D341Med (cell line): Measurements from ENCODE around the gene ASCC3.
"Not testable (repeated sequence)": the region's sequence is repeated elsewhere in the genome, so short reads cannot be mapped to it uniquely, and the experiment has no call there.

ENCODE experiments used
- DNase-seq: peaks from one replicate; pipeline ENCODE4 v3.0.0; 2012; ENCODE audit warnings: low spot score

ASCC3 gene

DNA sequence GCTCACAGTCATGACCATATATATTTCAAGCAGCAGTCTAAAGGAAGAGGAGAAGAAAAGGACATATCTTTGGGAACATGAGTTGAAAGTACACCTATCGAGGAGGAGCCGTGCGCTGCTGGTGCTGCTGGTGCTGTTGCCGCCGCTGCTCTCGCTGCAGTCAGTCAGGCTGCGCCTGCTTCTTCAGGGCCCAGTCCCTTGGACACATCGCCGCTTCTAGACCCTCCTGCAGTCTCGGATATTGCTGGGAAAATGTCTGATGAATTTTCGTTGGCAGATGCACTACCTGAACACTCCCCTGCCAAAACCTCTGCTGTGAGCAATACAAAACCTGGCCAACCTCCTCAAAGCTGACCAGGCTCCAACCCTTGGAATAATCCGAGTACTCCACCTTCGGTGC, 8.2 kb upstream of the ASCC3 start:
- DNase-seq, result no peak

DNA sequence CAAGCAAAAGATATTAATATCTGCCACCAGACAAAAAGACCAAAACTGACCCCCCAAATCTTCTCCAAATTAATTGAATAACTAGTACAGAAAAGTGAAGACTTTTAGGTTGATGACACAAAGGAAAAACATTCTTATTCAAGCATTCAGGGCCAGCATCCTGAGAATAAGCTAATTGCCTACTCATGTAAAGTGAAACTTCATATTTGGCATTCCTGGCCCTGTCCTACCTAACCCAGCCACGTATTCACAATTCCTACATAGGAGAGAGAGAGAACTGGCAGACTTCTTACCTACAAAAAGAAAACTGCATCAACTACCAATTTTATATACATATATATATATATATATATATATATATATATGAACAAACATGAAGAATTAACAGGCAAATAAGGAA, 4.9 kb upstream of the ASCC3 start:
- DNase-seq, result no peak

DNA sequence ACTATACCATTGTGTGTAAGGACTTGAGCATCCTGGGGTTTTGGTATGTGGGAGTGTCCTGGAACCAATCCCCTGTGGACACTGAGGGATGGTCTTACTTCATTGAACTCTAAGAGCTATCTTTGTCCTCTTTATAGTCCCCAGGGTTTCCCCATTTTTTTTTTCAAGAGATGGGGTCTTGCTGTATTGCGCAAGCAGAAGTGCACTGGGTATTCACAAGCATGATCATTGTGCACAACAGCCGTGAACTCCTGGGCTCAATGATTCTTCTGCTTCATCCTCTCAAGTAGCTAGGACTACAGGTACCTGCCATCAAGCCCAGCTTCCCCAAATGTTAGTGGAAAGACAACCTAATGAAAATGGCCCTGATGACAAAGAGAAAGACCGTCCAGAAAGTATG, 2.2 kb upstream of the ASCC3 start:
- DNase-seq, result no peak

DNA sequence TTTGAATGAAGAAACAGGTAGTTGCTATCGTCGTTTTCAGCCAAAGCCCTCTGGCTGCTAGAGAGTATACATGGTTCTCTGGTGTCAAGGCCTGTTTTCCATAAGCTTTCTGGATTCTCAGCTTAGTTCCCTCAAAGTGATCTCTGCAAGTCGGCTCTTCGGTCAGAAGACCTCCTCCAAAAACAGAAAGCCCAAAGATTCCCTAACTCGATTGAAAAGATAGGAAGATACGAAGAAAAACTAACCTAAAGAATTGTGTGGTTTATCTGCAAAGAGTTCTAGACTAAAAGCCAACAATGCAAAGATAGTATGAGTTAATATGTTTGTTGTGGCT, 545 bp upstream of the ASCC3 start:
- DNase-seq, result no peak

DNA sequence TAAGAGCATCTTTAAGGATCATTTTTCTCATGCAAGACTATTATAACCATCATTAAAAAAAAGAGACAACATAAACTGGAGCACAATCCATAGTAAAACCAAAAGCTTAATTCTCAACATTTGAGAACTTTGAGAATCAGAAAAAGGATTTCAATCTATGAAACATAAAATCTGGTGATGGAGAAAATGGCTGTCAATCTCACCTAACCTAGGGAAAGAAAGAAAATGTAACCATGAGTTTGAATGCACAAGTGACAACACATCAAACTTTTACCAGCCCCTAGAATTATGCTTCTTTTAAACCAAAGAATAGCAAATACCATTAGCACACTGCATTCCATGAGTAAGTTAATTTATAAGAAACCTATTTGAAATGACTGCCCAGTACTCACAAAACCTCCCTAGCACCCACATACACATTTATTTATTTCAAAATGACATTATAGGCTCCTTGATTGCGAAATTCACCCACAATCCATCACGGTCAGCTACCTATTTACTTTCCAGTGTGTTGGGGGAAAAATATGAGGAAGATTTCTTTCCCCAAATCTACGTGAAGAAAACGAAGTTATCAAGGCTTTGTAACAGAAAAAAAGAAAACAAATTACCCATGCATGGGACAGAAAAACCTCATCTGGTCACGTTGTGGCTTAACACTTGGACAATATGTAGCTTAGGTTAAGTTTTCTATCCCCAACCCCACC, 828 bp downstream of the ASCC3 start:
- no peak for DNase-seq

DNA sequence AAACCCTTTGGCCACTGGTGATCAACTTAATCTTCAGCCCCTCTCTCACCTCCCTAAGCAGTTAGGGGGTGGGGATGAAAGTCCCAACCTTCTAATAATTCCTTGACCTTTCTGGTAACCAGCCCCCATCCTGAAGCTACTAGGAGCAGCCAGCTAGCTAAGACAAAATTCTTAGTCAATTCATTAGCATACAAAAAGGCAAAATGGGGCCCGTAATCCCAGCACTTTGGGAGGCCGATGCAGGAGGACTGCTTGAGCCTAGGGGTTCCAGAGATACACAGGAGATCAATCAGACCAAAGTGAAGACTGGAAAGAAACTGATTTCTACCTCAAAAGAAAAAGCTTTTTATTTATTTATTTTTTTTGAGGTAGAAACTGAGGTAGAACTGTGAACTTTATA, 1.8 kb downstream of the ASCC3 start:
- DNase-seq, result no peak

DNA sequence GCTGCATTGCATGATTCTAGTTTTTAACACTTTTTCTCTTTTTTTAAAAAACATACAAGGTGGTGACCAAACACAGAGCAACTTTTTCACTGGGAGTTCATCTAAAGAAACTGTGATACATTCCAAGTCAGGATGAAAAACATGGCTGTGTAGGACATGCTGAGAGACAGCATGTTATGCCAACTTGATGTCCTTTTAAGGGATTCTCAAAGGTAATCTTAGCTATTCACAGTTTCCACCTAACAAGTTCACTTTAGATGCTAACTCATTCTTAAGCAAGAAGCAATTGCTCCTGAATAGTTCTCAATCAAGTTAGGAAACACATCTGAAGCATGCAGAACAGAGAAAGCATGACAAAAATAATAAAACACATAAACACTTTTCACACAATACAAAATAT, 3.3 kb downstream of the ASCC3 start:
- DNase-seq, result no peak

DNA sequence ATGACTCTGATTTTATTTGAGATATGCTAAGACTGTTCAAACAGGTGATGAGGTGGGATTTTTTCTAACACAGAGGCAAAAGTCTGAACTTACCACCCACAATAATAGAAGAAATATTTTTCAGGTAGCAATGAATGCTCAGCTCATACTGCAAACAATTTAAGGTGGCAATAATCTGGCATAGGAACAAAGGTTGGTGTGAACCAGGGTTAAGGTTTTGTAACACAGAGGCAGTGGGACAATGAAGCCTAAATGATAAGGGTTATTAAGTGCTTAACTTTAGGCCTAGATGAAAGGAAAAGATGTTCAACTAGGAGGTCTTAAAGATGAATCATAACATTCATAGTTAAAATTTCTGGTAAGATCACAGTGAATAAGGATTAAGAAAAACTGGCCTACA, 4.9 kb downstream of the ASCC3 start:
- no peak for DNase-seq

DNA sequence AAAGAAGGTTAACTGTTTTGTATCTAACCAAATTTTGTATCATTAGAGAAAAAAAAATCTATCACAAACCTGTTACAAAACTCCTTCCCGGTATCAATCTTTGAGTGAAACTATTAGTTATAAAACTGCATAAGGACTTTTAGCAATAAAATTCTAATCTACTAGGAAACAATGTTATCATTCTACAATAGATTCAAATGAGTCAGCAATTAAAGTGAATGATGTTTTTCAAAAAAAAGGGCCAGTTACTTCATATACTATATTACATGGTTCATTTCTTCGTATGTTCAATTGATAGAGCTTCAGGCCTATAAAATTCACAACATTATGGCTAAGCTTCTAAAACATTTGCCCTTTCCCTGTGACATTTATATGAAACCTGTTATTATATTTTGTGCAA, 15.6 kb downstream of the ASCC3 start:
- no peak for DNase-seq

DNA sequence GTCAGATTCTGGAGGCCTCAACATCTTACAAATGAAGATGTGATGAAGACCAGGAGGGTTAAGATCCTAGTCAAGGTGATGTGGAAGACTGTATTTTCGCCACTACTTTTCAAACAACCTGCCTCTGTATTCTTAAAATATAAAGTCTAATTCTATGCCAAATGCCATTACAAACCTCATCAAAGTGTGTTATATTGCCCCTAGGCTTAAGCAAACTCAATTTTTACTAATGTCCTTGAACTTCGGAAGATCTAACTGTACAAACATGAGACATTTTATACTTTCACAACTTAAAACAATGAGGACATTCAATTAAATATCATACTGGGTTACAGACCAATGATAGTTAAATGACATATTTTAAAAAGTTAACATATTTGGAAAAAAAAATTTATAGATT, 19.1 kb downstream of the ASCC3 start:
- no peak for DNase-seq

DNA sequence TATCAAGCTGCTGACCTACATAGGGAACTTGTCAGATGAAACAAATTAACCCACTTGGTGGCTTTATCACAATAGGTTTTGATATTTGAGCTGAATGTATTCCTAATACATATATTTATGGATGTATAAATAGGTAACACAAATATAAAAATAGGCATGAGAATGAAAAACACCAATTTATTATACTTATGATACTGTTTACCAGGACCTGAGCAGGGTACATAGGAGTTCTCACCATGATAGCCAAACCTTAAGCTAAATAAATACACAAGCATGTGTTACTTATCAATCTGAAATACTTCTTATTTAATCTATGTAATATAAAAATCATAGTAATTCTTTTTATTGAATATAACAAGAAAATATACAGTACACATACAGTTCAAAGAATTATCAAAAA, 25.0 kb downstream of the ASCC3 start:
- no peak for DNase-seq

DNA sequence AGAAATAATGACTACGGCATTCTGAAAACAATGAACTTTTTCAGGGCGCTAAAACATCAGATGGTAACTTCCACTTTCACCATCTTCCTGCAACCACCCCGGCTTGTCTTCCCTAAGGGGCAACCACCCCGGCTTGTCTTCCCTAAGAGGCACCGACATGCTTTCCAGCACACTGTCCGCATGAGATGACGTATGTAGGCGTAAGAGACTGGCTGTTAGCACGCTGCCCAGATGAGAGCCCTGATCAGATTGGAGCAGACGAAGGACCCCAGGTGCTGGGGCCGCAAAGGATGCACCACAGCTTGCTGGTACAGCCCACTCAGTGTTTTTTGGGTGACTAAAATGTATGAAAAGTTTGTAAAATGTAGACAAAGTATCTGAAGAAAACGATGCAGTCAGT, 29.3 kb downstream of the ASCC3 start:
- DNase-seq, result no peak

DNA sequence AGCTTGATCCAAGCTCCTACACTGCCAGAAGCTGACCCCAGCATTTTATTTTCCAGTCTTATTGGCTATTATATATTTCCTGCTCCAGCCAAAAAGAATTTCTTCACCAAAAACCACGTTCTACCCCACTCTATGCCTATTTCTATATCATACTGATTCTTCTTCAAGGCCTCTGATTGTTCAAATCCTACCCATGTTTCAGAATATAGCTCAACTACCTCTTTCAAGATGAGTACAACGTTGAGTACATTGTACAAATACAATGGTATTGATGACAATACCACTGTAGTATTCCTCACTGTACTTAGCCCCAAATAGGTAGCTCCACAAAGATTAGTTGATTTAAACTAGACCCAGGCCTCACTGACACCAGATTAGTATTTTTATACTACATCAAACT, 31.0 kb downstream of the ASCC3 start:
- no peak for DNase-seq

DNA sequence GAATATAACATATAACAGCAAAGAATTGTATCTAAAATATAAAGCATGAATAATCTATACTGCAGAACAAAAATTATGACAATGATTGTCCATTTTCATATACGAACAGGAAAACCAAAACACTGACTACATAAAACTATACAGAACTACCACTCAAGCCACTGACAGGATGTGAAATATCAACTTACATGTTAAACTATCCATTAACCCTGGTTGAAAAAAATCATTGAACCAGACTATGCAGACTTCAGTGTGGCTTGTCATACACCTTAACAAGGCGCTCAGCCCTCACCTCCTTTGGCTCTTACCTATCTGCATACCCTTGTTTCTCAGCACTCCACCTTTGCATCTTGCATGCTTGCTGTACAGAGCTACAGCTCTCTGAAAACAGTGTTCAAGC, 34.9 kb downstream of the ASCC3 start:
- no peak for DNase-seq

DNA sequence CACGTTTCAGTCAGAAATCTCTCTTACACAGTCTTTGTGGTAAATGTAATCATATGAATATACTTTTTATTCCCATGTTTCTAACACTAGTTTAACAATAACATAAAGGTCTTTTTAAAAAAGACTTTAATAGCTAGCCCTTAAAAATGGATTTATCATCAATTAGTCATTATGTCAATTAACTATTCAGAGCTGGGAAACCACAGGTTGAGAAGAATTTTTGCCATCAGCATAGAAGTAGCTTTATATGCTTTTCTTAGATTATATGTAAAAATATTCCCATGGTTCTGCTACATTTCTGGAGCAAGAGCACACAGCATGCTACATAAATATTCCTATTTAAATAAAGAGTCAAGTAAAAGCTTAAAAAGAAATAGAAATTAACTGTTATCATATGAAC, 35.5 kb downstream of the ASCC3 start:
- no peak for DNase-seq

DNA sequence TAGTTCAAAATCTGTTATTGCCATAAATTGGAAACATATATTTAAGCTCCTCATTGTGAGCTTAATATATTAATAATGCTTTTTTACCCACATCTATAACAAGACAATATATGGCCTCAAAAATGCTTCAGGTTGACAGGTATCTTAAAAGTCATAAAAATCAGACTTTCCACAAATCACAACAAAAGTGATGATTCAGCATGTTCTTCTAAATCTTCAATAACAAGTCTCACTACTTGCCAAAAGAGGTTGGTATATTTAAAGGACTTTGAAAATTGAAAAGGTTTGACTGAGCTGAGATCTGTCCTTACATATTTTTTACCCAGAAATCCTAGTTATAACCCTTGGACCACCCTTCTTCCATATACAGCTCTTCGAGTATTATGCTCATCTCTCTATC, 41.7 kb downstream of the ASCC3 start:
- no peak for DNase-seq

DNA sequence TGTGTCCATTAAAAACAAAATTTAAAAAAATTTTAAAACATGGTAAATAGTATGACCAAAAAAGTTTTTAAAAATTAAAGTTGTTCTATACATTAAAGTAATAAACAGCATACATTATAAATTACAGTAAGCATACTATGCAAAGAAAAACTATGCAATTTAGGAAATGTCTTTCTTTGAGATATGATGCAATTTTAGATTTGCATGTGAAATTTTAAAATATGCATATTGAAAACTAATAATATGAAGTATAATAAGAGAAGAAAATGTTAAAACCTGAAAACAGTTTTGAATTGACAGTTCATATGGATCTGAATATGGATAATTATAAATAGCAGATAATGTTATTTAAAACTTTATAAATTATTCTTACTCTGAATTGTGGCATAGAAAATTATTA, 43.1 kb downstream of the ASCC3 start:
- DNase-seq, result no peak

DNA sequence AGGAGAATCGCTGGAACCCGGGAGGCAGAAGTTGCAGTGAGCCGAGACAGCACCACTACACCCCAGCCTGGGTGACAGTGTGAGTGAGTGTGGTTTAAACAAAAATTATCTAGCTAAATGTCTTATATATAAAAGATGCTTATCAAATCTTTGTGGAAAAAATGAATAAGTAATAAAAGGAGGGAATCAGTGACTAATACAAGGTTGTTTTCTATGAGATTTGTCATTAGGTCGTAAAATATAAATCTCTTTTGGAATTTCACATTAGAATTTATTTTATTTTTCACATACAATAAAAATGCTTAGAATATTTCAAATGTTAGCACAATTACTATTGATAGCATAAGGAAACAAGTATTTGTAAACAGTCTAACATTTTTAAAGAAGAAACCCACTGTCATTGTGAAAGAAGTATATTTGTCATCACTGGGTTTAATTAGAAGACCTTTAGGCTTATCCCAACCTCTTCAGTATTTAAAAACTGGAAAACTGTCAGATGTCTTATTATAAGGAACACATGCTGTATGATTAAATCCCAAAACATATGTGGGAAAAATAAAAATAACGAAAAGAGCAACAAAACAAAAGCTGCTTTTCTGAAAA, 47.1 kb downstream of the ASCC3 start:
- no peak for DNase-seq

DNA sequence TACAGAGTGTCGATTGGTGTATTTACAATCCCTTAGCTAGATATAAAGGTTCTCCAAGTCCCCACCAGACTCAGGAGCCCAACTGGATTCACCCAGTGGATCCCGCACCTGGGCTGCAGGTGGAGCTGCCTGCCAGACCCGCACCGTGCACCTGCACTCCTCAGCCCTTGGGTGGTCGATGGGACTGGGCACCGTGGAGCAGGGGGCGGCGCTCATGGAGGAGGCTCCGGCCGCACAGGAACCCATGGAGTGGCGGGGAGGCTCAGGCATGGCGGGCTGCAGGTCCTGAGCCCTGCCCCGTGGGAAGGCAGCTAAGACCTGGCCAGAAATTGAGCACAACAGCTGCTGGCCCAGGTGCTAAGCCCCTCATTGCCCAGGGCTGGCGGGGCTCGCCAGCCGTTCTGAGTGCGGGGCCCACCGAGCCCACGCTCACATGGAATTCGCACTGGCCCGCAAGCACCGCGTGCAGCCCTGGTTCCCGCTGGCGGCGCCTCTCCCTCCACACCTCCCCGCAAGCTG, 52.0 kb downstream of the ASCC3 start:
- not testable (repeated sequence) for DNase-seq

DNA sequence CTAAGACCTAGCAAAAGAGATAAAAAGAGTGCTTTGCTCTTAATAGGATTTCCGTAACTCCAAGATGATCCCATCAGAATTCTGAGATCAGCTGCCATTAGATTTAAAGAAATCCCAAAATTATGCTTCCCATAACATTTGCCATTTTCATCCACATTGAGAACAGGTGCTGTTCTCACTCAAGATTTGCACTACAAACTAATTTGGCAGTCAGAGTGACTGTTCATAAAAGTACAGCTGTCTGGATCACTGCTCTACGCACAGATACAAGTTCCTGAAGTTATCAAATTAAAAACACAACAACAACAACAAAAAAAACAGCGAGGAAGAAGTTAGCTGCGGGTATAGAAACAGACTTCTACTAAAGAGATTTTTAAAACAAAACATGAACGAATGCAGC, 58.1 kb downstream of the ASCC3 start:
- DNase-seq, result no peak

DNA sequence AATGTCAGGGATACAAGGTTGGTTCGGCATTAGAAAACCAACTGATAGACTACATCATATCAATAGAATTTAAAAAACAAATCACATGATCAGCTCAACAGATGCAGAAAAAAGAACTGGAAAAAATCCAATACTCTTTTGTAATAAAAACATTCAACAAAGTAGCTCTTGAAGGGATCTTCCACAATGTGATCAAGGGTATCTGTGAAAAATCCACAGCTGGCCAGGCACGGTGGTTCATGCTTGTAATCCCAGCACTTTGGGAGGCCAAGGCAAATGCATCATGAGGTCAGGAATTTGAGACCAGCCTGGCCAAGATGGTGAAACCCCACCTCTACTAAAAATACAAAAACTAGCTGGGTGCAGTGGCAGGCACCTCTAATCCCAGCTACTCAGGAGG, 63.1 kb downstream of the ASCC3 start:
- no peak for DNase-seq

DNA sequence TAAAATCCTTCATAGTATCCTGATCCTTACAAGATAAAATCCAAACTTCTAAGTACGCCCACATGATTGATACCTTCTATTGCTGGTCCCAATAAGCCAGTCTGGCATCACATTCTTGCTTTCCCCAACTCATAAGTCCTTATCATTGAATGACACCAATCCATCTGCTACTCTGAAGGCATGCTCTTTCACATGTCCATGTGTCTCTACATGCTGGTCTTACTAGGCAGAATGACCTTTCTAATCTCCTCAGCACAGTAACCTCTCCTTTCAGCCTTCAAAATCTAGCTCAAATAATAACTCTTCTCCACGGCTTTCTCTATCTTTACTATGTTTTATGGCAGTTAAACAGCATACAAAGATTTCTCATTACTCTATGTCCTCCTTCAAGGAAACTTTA, 71.1 kb downstream of the ASCC3 start:
- no peak for DNase-seq

DNA sequence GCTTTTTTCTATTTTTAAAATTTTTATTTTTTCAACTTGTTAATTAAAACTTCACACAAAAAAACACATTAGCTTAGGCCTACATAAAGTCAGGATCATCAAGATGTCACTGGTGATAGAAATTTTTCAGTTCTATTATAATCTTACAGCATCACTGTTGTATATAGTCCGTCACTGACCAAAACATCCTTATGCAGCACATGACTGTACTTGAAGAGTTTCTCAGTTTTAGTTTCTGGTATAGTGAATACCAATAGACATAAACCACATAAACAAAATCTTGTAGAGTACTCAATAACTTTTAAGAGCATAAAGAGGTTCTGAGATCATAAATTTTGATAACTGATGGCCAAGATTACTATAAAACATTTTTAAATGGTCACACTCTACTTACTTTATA, 71.8 kb downstream of the ASCC3 start:
- no peak for DNase-seq

DNA sequence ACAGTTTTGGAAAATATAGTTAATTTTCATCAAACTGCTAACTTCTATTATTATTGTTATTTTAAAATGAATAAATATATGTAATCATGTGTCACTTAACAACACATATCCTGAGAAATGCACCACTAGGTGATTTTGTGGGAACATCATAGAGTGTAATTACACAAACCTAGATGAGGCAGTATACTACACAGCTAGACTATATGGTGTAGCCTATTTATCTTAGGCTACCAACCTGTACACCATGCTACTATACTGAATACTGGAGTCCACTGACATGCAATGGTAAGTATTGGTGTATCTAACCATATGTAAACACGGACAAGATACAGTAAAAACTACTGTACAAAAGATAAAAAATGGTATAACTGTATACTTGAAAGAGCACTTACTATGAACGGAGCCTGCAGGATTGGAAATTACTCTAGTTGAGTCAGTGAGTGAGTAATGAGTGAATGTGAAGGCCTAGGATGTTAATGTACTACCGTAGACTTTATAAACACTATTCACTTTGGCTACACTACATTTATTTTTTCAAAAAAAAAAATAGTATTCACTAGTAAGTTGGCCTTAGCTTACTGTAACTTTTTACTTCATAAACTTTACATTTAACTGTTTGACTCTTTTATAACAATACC, 72.4 kb downstream of the ASCC3 start:
- DNase-seq, result no peak
